Measurements from ENCODE around the gene PDE4B. TPM values are rescaled to one million over a fixed set of nuclear protein-coding genes. Genes with fewer than 3 reads are reported as not detected.

The PDE4B gene
- total and polyA plus RNA-seq, 10 of the 15 experiments (the other 5 are each of a cell fraction or from before 2014, with no cell fraction given) = 3.0 to 13.2 (median 5.7) TPM

DNA sequence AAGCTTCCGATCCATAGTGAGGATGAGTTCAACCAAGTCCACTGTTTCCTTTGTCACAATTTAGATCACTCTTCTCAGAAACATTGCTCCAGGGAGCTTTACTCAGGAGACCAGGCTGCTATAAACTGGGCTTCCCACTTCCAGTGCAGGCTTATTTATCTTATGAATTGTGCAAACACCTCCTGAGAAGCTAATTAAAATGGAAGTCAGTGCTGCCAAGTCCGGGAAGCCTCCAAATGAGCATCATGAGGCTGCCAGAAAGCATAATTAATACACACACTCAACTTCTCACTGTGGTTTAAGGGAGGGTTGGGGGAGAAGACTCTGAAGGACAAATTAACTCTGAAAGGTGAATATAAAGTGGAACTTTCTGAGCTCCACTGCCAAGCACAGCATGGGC lies 596.2 kb downstream of the PDE4B start:
- BruUV-seq (replicated peaks) = no TSS peak
- intact Hi-C loops (cut with micrococcal nuclease; ENCODE audit: unreplicated experiment) = no loop called here
- no peak for FAIRE-seq
- no peak overlapping the region for H3K4me2 ChIP-seq (ENCODE audit: control insufficient read depth, insufficient read depth)
- H4K20me1 ChIP-seq (ENCODE audit: control insufficient read depth, insufficient read depth) = no peaks in the 10 kb centered on the region
- 92% methylated on average over 2 of the region's 2 CpGs for WGBS (ENCODE audit: insufficient coverage, insufficient replicate concordance, low lambda C conversion rate, missing lambda C conversion rate)
- H3K36me3 ChIP-seq (ENCODE audit: control insufficient read depth in 2 of 2, insufficient read depth in 2 of 2, low read length in 1 of 2) = no peaks in the 10 kb centered on the region
- ATAC-seq = no peak
- H2AFZ ChIP-seq (ENCODE audit: control insufficient read depth, low read depth, low read length) = no peak overlapping the region
- DNase-seq (ENCODE audit: low read depth, low spot score) = no peak
- H3K9me3 ChIP-seq (replicated peaks; ENCODE audit: control insufficient read depth, insufficient read depth, low read length) = peaks cover 22% of the 10 kb centered on the region
- TF ChIP-seq SUZ12 (IDR thresholded peaks at IDR 0.05; ENCODE audit: unreplicated experiment) = no peak
- no peak for TF ChIP-seq NBN (IDR thresholded peaks at IDR 0.05)
- no peak for TF ChIP-seq POLR2AphosphoS2 (IDR thresholded peaks at IDR 0.05; ENCODE audit: low read depth, low read length)
- no peak for TF ChIP-seq RBBP5 (conservative IDR thresholded peaks at IDR 0.05)
- no peak for TF ChIP-seq ZNF274 (IDR thresholded peaks at IDR 0.05; ENCODE audit: insufficient read depth, insufficient read length)
- TF ChIP-seq EZH2 (IDR thresholded peaks at IDR 0.05; ENCODE audit: borderline replicate concordance, control insufficient read depth, low read depth, low read length) = no peak
- no peak for TF ChIP-seq JUNB (IDR thresholded peaks at IDR 0.05)
- TF ChIP-seq ZNF207 (IDR thresholded peaks at IDR 0.05; ENCODE audit: borderline replicate concordance) = no peak
- no peak for TF ChIP-seq NFIC (IDR thresholded peaks at IDR 0.05; ENCODE audit: low read depth, low read length)
- TF ChIP-seq HCFC1 (IDR thresholded peaks at IDR 0.05; ENCODE audit: low read length) = no peak
- TF ChIP-seq RUNX3 (IDR thresholded peaks at IDR 0.05; ENCODE audit: low read length) = no peak
- no peak for TF ChIP-seq RB1 (IDR thresholded peaks at IDR 0.05; ENCODE audit: borderline replicate concordance)
- no peak for TF ChIP-seq BHLHE40 (IDR thresholded peaks at IDR 0.05; ENCODE audit: borderline replicate concordance in 1 of 2, low read depth in 2 of 2, low read length in 1 of 2)
- no peak for TF ChIP-seq GABPA (IDR thresholded peaks at IDR 0.05; ENCODE audit: low read depth)
- TF ChIP-seq NKRF (conservative IDR thresholded peaks at IDR 0.05) = no peak
- no peak for TF ChIP-seq SPI1 (IDR thresholded peaks at IDR 0.05; ENCODE audit: borderline replicate concordance, insufficient read depth, low read depth, low read length)
- no peak for TF ChIP-seq TCF3 (IDR thresholded peaks at IDR 0.05; ENCODE audit: borderline replicate concordance, insufficient read depth, low read depth, low read length)
- TF ChIP-seq NR2F1 (conservative IDR thresholded peaks at IDR 0.05) = no peak
- no peak for TF ChIP-seq EP300 (IDR thresholded peaks at IDR 0.05; ENCODE audit: borderline replicate concordance in 1 of 2, control insufficient read depth in 1 of 2, low read depth in 2 of 2, low read length in 2 of 2)
- TF ChIP-seq POLR2A (IDR thresholded peaks at IDR 0.05; ENCODE audit: low read depth, low read length) = no peak
- no peaks in the 10 kb centered on the region for H3K79me2 ChIP-seq (ENCODE audit: control insufficient read depth, insufficient read depth, low read length)
- H3K9ac ChIP-seq (ENCODE audit: control insufficient read depth, insufficient read depth, low read length) = no peak overlapping the region
- ChIA-PET SMC1A (ENCODE audit: uncharacterized antibody, unreplicated experiment) (interaction anchor here (0.5 to 2.0 kb wide), 5 partner anchors 7 to 1157 kb away, joined by 3 to 7 read pairs (median 4); no protein-coding TSS in a partner anchor), RAD21 (ENCODE audit: unreplicated experiment) (no interaction called here), CTCF (interaction anchor here (1.1 to 1.7 kb wide), 3 partner anchors 13 to 18 kb away, joined by 3 to 5 read pairs (median 3); no protein-coding TSS in a partner anchor), POLR2A (interaction anchor here (0.8 kb wide), 1 partner anchor 54 kb away, joined by 4 read pairs; no protein-coding TSS in a partner anchor)
- H3K4me1 ChIP-seq (ENCODE audit: control insufficient read depth, insufficient read depth, low read length) = peaks cover 4% of the 10 kb centered on the region
- no peaks in the 10 kb centered on the region for H3K27me3 ChIP-seq (replicated peaks in 1 of 2; ENCODE audit: control insufficient read depth in 2 of 2, insufficient read depth in 2 of 2, low read length in 1 of 2)
- H3K27ac ChIP-seq (ENCODE audit: control insufficient read depth, insufficient read depth) = no peak overlapping the region
- H3K4me3 ChIP-seq = no peak overlapping the region
- in situ Hi-C loops (cut with MboI) = loop anchor here (25.0 kb wide), 2 partner anchors 548 to 773 kb away; partner anchors contain the start of gene IL23R

Measured in GM12878 (cell line).